ENCODE measurements around the gene TRABD2B.

GRCh38 chr1:47915677-47916353 lies 81.4 kb downstream of the TRABD2B start:
- TF ChIP-seq POLR2A (IDR thresholded peaks at IDR 0.05): no peak
- TF ChIP-seq POLR2AphosphoS5 (IDR thresholded peaks at IDR 0.05): no peak

Measured in prostate gland (tissue), 1 donor.